Esophagus squamous epithelium (tissue), 4 donors: ENCODE data around the gene TXLNB.

Source experiments
- CTCF ChIP-seq, 6 experiments: fragments of 450-650 bp in 4 of 6; fragments of 200-600 bp in 2 of 6; sonication (generic) in 2 of 6; IDR thresholded peaks; one replicate each; pipeline ENCODE4 v1.5.1; 2016 to 2019; ENCODE audit warnings: antibody characterized with exemption in 6 of 6, mild to moderate bottlenecking in 4 of 6, moderate library complexity in 4 of 6
- POLR2A ChIP-seq, 4 donors: fragments of 450-650 bp; IDR thresholded peaks; one replicate each; pipeline ENCODE4 v1.6.1; 2017; ENCODE audit warnings: antibody characterized with exemption in 4 of 4, mild to moderate bottlenecking in 4 of 4, moderate library complexity in 3 of 4

GRCh38 chr6:139201378-139201777 lies 90.4 kb downstream of the TXLNB start:
- TF ChIP-seq POLR2A (IDR thresholded peaks at IDR 0.05) = no peak
- no peak for TF ChIP-seq CTCF (IDR thresholded peaks at IDR 0.05)
